Osteocyte (in vitro differentiated cells): ENCODE results near the gene CPA5. TPM values are rescaled to one million over a fixed set of nuclear protein-coding genes. Genes with fewer than 3 reads are reported as not detected.

ENCODE experiments used
- DNase-seq: peaks from one replicate; pipeline ENCODE4 v3.0.0; 2021; ENCODE audit warnings: mixed read lengths; ENCODE audit not compliant: unreplicated experiment; ENCODE audit errors: extremely low spot score
- H3K27ac Mint-ChIP-seq: one replicate; pipeline ENCODE4 v1.8.0; 2021; ENCODE audit warnings: mild to moderate bottlenecking, mixed read lengths; ENCODE audit not compliant: unreplicated experiment
- H3K27me3 Mint-ChIP-seq: one replicate; pipeline ENCODE4 v1.8.0; 2021; ENCODE audit warnings: mixed read lengths; ENCODE audit not compliant: unreplicated experiment
- H3K36me3 Mint-ChIP-seq: one replicate; pipeline ENCODE4 v1.8.0; 2021; ENCODE audit warnings: mixed read lengths; ENCODE audit not compliant: unreplicated experiment
- H3K4me1 Mint-ChIP-seq: one replicate; pipeline ENCODE4 v1.8.0; 2021; ENCODE audit warnings: mixed read lengths; ENCODE audit not compliant: unreplicated experiment
- H3K4me3 Mint-ChIP-seq: one replicate; pipeline ENCODE4 v1.8.0; 2021; ENCODE audit warnings: mild to moderate bottlenecking, moderate library complexity, mixed read lengths; ENCODE audit not compliant: unreplicated experiment
- H3K9me3 Mint-ChIP-seq: one replicate; pipeline ENCODE4 v1.8.0; 2021; ENCODE audit warnings: mixed read lengths; ENCODE audit not compliant: unreplicated experiment
- total RNA-seq: library from RNA; stranded (reverse); gene quantifications from 2 replicates; pipeline ENCODE4 v1.2.1, GENCODE V29; 2021
- TF ChIP-seq, protein P1 (sequence below): fragments of 200-600 bp; sonication (generic); IDR thresholded peaks from 2 replicates; pipeline ENCODE4 v1.5.0; 2021; ENCODE audit warnings: antibody characterized with exemption, mild to moderate bottlenecking, moderate library complexity

Gene CPA5
- total RNA-seq, 1 donor from 2014 or later, result 0.51 TPM

DNA sequence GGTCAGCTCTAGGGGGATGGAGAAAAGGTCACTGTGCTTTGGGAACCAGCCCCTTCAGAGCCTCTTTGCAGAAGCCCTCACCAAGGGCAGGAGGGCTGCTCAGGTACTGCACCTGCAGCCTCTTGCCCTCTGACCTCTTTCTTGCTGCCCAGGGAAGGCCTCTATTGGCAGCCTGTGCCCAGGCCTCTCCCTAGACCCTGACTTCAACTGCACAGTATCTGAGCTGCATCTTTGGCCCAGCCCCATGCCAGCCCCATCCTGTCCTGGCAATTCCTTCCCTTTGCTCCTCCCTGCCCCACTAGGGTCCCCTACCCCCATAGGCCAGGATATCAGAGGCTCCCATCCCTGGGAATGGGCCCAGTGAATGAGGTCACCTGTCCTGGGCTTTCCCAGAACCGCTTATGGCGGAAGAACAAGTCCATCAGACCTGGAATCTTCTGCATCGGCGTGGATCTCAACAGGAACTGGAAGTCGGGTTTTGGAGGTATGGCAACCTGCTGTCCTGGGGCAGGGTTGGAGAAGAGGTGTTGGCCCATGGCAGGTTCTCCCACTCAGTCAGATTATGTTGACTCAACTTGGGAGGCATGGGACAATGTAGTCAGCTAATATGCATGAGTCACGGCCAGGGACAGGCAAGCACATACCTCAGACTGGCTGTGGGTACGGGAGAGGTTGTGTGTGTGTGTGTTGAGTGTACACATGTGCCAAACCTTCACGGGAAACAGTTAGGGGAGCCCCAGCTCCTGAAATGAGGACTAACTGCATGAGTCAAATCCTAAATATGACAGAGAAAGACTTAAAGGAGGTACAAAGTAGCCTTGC is 18.6 kb downstream of the CPA5 start:
- no peak overlapping the region for H3K4me3 Mint-ChIP-seq
- peaks cover 15% of the 10 kb centered on the region for H3K9me3 Mint-ChIP-seq
- TF ChIP-seq, protein P1, sequence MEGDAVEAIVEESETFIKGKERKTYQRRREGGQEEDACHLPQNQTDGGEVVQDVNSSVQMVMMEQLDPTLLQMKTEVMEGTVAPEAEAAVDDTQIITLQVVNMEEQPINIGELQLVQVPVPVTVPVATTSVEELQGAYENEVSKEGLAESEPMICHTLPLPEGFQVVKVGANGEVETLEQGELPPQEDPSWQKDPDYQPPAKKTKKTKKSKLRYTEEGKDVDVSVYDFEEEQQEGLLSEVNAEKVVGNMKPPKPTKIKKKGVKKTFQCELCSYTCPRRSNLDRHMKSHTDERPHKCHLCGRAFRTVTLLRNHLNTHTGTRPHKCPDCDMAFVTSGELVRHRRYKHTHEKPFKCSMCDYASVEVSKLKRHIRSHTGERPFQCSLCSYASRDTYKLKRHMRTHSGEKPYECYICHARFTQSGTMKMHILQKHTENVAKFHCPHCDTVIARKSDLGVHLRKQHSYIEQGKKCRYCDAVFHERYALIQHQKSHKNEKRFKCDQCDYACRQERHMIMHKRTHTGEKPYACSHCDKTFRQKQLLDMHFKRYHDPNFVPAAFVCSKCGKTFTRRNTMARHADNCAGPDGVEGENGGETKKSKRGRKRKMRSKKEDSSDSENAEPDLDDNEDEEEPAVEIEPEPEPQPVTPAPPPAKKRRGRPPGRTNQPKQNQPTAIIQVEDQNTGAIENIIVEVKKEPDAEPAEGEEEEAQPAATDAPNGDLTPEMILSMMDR, result no peak
- H3K27me3 Mint-ChIP-seq, result no peaks in the 10 kb centered on the region
- H3K27ac Mint-ChIP-seq, result peak overlapping the region; percentile 74
- H3K4me1 Mint-ChIP-seq, result peaks cover 35% of the 10 kb centered on the region
- no peak for DNase-seq
- H3K36me3 Mint-ChIP-seq, result peaks cover 5% of the 10 kb centered on the region

DNA sequence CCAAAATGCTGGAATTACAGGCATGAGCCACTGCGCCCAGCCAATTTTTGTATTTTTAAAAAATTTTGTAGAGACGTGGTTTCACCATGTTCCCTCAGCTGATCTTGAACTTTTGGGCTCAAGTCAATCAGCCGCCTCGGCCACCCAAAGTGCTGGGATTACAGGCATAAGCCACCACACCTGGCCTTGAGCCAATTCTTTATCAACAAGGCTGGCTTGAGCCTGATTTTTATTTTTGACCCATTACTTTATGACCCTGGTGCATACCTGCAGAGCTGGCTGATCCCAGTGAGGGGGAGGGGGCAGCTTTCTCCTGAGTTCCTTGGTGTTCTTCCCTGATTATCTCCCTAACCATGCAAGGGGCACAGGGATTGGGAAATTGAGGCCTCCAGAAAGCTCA is 19.8 kb downstream of the CPA5 start:
- H3K9me3 Mint-ChIP-seq, result peaks cover 12% of the 10 kb centered on the region
- TF ChIP-seq, protein P1, result no peak
- no peak overlapping the region for H3K4me3 Mint-ChIP-seq
- peaks cover 43% of the 10 kb centered on the region for H3K4me1 Mint-ChIP-seq
- DNase-seq, result no peak
- H3K27ac Mint-ChIP-seq, result no peak overlapping the region
- no peaks in the 10 kb centered on the region for H3K27me3 Mint-ChIP-seq
- H3K36me3 Mint-ChIP-seq, result peaks cover 5% of the 10 kb centered on the region

DNA sequence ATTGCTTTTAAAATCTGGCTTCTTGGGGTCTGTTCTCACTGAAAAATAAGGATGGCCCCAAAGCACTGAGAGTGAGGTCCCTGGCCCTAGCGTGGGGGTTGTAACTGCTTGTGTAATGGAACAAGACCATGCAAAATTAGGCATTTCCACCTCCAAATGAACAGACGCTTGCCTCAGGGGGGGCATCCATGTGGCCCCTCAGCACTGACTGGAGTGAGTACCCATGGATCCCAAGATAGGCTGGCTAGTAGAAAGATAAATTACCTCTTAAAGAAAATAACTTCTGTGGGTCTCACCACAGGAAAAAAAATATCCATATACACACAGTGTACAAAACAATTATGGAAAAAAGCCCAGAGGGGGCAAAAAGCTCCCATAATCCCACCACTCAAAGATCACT is 20.5 kb downstream of the CPA5 start:
- Mint-ChIP-seq H3K9me3 (peaks cover 7% of the 10 kb centered on the region), H3K4me1 (peaks cover 49% of the 10 kb centered on the region), H3K27me3 (no peaks in the 10 kb centered on the region), H3K27ac (no peak overlapping the region), H3K36me3 (peaks cover 5% of the 10 kb centered on the region), H3K4me3 (no peak overlapping the region)
- TF ChIP-seq, protein P1, result no peak
- DNase-seq, result no peak

DNA sequence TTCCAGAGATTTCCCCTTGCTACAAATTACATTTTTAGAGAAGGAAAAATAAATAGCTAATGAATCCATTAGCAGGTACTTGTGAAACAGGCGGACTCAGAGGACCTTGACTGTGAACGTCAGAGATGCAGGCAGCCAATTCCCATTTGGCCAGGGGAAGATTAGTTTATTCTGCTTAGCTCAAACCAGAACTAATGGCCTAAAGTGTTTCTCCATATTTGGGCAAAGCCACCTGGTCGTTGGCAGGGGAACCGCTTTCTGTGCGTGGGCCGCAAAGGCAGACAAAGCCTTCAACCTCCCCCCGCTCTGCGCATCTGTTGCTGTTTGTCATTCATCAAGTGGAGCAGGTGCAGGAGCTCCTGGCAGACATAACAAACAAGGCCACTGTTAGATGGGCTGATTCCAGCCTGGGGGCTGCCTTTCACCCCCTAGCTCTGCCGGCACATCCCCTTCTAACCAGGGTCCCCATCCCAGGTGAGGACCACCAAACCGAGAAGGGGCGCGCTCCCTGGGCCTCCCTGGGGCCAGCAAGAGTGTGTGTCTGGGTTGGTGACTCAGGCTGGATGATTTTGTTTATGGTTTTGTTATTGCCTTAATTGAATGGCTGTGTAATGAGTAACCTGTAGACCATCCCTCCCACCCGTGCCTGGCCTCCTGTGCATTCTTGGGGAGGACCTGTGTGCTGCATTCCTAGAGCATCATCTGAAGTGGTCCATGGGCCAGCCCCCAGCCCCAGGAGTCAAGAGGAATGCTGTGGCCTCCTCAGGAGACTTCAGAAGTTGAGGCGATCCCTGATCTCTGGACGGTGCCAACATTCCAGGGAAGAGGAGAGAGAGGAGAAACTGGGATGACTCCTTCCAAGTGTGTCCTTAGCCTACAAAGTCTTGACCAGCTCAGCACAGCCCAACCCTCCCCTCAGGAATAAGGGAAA is 21.2 kb downstream of the CPA5 start:
- Mint-ChIP-seq H3K4me1 (peaks cover 55% of the 10 kb centered on the region), H3K4me3 (no peak overlapping the region)

More for the DNA sequence above, 21.2 kb downstream of the CPA5 start:
- no peaks in the 10 kb centered on the region for H3K36me3 Mint-ChIP-seq
- no peak overlapping the region for H3K27ac Mint-ChIP-seq
- TF ChIP-seq, protein P1, result no peak
- peaks cover under 1% of the 10 kb centered on the region for H3K9me3 Mint-ChIP-seq
- DNase-seq, result no peak
- H3K27me3 Mint-ChIP-seq, result no peaks in the 10 kb centered on the region
